ENCODE data around the gene HAND2.

HAND2 gene

DNA sequence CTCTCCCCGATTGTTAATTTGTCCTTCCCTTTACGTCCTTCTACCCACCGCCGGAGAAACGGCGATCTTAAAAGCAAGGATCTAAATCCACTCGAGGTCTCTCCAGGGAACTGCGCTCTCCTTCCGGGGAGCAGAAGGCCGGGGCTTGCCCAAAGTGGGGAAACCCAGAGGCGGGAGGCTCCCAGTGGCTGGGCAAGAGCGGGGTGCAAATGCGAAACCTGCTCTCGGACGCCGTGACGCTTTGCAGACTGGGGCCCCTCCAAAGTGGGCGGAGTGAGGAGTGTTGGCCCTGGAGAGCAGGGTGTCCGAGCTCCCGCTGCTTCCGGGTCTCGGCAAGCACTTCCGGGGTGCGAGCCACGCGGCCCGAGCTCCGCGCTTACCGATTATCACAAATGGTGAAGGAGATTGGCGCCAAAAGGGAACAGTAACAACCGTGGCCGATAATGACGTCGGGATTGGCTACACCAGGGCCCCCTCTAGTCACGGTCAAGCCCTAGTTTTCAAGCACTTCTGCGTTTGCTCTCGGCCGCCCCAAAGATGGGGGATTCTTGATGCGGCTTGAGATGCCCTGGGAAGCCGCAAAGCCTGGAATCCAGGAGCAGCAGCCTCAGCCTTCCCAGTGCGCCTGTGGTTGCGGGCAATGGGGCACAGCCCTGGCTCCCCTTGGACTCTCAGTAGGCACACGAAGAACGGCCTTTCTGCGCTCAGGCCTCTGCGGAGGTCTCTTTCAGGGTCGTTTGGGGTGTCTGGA is 29.0 kb downstream of the HAND2 start:
- DNase-seq = no peak

DNA sequence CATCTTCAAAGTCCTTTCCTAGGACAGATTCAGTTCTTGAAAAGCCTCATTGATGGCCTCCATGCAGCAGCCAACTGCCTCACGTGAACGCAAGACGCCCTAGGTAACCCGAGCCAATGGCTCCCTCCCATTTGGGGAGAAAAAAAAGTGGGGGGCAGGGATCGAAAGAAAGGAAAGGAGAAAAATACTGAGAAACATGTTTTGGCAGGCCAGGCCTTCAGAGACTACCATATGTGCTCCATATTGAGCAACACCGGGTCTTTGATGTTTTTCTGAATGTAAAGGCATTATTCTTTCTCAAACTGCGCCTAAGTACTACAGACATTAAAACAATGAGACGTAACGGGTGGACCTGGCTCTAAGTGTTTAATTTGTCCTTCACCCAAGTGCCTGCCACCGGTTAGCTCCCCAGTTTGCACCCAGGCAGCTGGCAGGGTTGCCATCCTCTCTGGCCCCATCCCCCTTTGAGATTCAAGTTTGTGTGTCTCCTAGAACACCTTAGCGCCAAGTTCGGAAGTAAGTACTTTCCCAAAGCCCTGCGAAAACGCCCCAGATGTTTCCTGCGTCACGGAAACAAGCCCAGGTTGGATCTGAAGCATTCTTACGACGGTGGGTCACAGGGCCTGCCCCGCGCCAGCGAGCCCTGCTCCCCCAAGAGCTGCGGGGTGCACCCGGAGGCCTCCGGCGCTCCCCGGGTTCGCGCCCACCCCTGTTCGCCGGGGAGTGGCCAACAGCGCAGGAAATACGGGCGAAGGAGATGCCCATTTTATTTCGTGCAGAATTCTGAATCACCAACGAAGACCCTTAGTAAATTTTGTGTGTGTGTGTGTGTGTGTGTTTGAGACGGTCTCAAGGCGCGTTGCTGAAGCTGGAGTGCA is 30.1 kb downstream of the HAND2 start:
- no peak for DNase-seq

- no peak for DNase-seq
Measured at GRCh38 chr4:173498771-173499170, 31.3 kb downstream of the HAND2 start.

GRCh38 chr4:173498023-173498422 is 32.0 kb downstream of the HAND2 start:
- DNase-seq = no peak

DNA sequence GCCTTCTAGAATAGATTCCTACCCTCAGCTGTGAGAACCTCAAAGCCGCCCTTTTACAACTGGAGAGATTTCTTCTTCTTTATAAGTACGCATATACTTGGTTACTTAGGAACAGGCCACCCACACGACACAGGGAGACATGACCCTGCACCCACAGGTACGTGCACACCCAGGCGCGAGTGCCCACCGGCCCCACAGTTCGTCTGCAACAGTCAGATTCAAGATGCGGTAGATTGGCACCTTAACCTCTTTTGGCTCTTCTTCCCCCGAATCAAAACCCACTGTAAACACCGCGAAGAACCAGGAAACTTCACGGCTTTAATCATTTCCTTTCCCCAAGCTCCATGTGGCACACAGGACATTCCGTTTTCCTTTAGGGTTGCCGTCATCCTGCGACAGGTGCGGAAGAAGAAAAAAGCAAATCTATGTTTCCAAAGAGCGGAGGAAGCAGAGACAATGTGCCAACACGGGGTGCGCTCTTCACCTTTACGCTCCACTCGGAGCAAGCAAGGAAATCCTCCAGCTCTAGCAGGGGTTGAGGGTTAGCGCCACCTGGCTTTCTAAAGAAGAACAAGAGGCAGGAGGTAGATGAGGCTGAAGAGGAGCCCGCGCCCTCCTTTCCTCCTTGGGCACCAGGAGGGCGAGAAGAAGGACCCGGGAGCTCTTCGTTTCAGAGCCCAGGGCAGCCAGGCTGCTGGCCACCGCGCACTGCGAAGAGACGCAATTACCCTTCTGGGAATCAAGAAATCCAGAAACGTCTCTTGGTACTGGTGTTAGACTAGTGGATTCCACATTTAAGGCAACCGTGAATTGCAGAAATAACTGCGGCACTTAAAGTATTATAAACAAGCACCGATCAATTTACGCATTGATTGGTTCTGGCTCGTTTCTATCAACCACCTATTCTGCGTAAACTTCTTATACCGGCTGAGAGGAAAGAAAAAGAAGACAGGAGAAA is 35.7 kb downstream of the HAND2 start:
- peak; percentile 36 to 43 for DNase-seq

- no peak for DNase-seq
Measured at GRCh38 chr4:173493041-173493440, 37.0 kb downstream of the HAND2 start.

DNA sequence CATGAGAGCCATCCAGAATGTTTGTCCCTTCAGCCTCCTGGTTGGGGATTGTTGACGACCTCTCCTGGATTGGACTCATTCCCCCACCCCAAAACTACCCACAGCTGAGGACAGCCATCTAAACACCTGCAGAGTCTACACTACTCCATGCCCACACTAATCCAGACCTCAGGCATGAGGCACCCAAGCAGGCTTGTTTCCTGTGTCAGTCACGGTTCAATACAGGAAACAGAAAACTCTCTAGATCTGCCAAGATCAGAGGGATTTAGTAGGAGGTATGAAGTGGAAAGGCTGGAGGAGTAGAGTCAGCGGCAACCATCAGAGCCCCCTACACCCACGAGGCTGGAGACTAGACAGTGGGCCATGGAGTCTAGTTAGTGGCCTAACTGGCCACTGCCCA is 37.7 kb downstream of the HAND2 start:
- DNase-seq = no peak

DNA sequence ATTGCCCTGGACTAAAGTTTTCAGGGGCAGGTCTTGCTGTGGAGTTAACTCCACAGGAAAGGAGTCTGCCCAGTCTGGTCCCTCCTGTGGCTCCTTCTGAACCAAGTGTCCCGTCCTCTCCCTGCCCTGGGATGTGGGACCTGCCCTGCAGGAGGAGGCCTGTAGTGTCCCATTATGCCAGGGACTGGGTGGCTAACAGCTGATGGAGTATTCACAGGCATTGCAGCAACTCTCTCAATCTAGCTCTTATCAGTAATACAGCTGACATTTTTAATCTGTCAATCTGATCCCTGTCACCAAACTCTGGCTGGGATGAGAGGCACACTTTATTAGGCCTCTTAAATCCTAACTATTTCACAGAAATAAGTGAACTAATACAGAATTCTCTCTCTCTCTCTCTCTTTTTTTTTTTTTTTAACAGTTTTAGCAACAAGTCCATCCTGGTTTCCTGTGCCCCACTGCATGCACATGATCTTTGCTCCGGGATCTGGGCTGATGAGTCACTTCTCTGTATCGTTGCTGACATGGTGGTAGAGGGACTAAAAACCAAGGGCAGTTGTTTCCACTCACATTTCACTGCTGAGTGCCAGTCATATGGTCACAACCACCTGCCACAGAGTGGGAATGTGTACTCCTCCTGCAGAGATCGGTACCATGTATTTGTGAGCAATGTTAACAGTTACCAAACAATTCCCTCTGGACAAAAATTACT is 39.1 kb downstream of the HAND2 start:
- no peak for DNase-seq

GRCh38 chr4:173490256-173490655 is 39.8 kb downstream of the HAND2 start:
- DNase-seq = no peak

GRCh38 chr4:173489514-173489913 is 40.5 kb downstream of the HAND2 start:
- no peak for DNase-seq

DNA sequence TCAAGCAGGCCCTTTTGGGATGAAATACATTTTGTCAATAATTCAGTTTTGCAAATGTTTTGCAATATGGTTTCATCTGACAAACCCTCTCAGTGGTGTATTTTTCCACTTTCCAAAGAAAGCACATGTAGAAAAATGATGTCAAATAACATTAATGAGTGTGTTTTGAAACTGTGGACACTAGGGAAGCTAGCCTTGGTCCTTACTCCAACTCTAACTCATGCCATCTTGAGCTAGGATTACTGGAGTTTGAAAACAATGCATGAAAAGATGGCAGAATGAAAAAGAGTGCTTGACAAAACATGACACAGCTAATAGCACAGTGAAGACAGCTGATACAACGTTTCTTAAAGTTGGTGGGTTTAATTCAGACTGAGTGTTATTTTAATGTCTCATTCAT is 41.4 kb downstream of the HAND2 start:
- DNase-seq = no peak

- DNase-seq = no peak
Measured at GRCh38 chr4:173488074-173488473, 42.0 kb downstream of the HAND2 start.

DNA sequence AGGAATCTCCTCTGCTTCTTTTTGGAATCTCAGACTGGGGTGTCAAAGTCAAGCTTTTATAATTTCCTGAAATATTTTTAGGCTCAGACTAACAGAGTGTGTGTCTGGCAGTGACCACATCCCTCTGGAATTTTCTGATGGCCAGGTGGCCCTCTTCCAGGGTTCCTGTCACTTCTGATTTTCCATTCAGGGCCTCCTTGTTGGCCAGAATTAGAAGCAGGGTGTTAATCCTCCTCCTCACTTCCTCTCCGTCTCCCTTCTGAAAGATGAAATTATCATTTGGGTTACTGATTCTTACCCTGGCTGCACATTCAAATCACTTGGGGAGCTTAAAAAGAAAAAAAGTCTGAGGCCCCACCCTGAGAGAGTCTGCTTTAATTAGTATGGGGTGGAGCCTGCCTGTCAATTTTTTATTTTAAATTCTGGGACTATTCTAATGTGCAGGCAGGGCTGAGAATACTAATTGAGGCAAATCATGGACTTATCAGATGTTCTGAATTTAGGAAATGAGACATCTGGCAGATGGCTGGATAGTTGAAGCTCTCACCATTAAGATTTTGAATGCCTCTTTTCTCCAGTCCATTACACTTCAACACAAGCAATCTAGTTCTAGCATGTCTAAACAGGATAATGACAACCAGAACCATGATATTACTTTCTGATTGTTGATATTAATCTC is 43.2 kb downstream of the HAND2 start:
- no peak for DNase-seq

DNA sequence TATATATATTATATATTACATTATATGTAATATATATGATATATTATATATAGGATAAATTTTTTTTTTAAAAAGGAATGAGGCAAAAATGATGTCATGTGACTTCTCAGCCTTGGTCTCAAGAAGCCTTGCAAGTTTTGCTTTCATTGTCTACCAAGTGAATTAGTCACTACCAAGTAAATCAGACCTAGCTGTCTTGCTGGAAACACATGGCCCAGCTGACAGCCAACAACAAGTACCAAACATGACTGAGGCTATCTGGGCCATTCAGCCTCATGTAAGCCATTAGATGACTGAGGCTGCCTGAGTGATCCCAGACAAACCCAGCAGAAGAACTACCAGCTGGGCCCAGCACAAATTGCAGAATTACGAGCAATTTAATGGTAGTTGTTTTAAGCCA is 44.9 kb downstream of the HAND2 start:
- no peak for DNase-seq

DNA sequence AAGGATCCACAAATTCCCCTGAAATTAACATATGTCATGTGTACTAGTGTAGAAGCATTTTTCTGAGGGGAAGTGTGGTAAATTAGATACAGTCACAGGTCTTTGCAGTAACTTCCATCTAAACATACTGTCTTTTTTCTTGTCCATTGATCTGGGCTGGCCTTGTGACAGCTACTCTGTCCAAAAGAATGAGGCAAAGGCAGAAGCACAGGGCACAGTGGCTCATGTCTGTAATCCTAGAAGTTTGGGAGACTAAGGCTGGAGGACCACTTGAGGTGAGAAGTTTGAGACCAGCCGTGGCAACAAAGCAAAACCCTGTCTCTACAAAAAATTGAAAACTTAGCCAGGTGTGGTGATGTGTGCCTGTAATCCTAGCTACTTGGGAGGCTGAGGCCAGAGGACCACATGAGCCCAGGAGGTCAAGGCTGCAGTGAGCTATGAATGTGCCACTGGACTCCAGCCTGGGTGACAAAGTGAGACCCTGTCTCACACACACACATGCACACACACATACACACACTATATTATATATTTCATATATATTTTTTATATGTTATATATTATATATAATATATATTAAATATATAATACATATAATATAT is 47.6 kb downstream of the HAND2 start:
- no peak for DNase-seq

- DNase-seq = no peak
Measured at GRCh38 chr4:173478913-173479283, 51.1 kb downstream of the HAND2 start.

- no peak for DNase-seq
Measured at GRCh38 chr4:173478201-173478912, 51.7 kb downstream of the HAND2 start.

- no peak for DNase-seq
Measured at GRCh38 chr4:173477016-173477415, 53.0 kb downstream of the HAND2 start.
